Embryonic facial prominence (tissue), 1 donor: ENCODE data around the gene TAL1.
"Not testable (repeated sequence)": the region's sequence is repeated elsewhere in the genome, so short reads cannot be mapped to it uniquely, and the experiment has no call there.

ENCODE experiments used
- DNase-seq: peaks from one replicate; pipeline ENCODE4 v3.0.0-alpha.2; 2016; ENCODE audit errors: extremely low spot score

TAL1 gene

GRCh38 chr1:47232187-47232874, at the start of gene TAL1:
TAL1 (minus strand) TSS chr1:47232225; CDS start chr1:47225888, 6,337 bp downstream.
- no peak for DNase-seq

- no peak for DNase-seq
These were observed 48.1 kb upstream of the TAL1 start for GRCh38 chr1:47280142-47280541.

GRCh38 chr1:47276850-47277249, 44.8 kb upstream of the TAL1 start:
- DNase-seq = no peak

- not testable (repeated sequence) for DNase-seq
These were observed 43.8 kb upstream of the TAL1 start for GRCh38 chr1:47275811-47276210.

- DNase-seq = not testable (repeated sequence)
These were observed 33.5 kb upstream of the TAL1 start for GRCh38 chr1:47265529-47265928.

GRCh38 chr1:47262787-47263413, 30.9 kb upstream of the TAL1 start:
- DNase-seq = no peak

GRCh38 chr1:47257224-47257623, 25.2 kb upstream of the TAL1 start:
- no peak for DNase-seq

GRCh38 chr1:47252795-47253194, 20.8 kb upstream of the TAL1 start:
- DNase-seq = no peak

GRCh38 chr1:47252369-47252768, 20.3 kb upstream of the TAL1 start:
- no peak for DNase-seq

- no peak for DNase-seq
These were observed 17.7 kb upstream of the TAL1 start for GRCh38 chr1:47249755-47250154.

GRCh38 chr1:47244339-47244862, 12.4 kb upstream of the TAL1 start:
- DNase-seq = no peak

- DNase-seq = no peak
These were observed 11.9 kb upstream of the TAL1 start for GRCh38 chr1:47243910-47244309.

- DNase-seq = no peak
These were observed 9.4 kb upstream of the TAL1 start for GRCh38 chr1:47241114-47242113.

- no peak for DNase-seq
These were observed 7.0 kb upstream of the TAL1 start for GRCh38 chr1:47238935-47239592.

GRCh38 chr1:47235806-47236205, 3.8 kb upstream of the TAL1 start:
- no peak for DNase-seq

GRCh38 chr1:47235241-47235681, 3.2 kb upstream of the TAL1 start:
- DNase-seq = no peak

- no peak for DNase-seq
These were observed 1.2 kb upstream of the TAL1 start for GRCh38 chr1:47233186-47233585.

- peak; percentile 22 for DNase-seq
These were observed 481 bp downstream of the TAL1 start for GRCh38 chr1:47231301-47232186.

GRCh38 chr1:47230692-47231300, 1.2 kb downstream of the TAL1 start:
- no peak for DNase-seq
